Progenitor cell of endocrine pancreas (in vitro differentiated cells): ENCODE measurements around the gene IGFLR1. TPM values are rescaled to one million over a fixed set of nuclear protein-coding genes. Genes with fewer than 3 reads are reported as not detected.

ENCODE experiments used
- DNase-seq: peaks from one replicate; pipeline ENCODE4 v3.0.0; 2021; ENCODE audit warnings: low spot score; ENCODE audit not compliant: unreplicated experiment
- H3K27ac Mint-ChIP-seq: 2 replicates; pipeline ENCODE4 v1.8.0; 2021; ENCODE audit warnings: mild to moderate bottlenecking, moderate library complexity, mixed read lengths
- H3K27me3 Mint-ChIP-seq: 2 replicates; pipeline ENCODE4 v1.8.0; 2021; ENCODE audit warnings: mixed read lengths
- H3K36me3 Mint-ChIP-seq: 2 replicates; pipeline ENCODE4 v1.8.0; 2022; ENCODE audit warnings: mixed read lengths; ENCODE audit not compliant: insufficient read depth
- H3K4me1 Mint-ChIP-seq: 2 replicates; pipeline ENCODE4 v1.8.0; 2021; ENCODE audit warnings: low read depth, mixed read lengths
- H3K4me3 Mint-ChIP-seq: 2 replicates; pipeline ENCODE4 v1.8.0; 2021; ENCODE audit warnings: low read depth, mild to moderate bottlenecking, moderate library complexity, mixed read lengths
- H3K9me3 Mint-ChIP-seq: 2 replicates; pipeline ENCODE4 v1.8.0; 2021; ENCODE audit warnings: low read depth, mixed read lengths
- total RNA-seq: library from RNA; stranded (reverse); gene quantifications from 2 replicates; pipeline ENCODE4 v1.2.1, GENCODE V29; 2021
- TF ChIP-seq, protein P1 (sequence below): fragments of 200-600 bp; sonication (generic); IDR thresholded peaks from one replicate; pipeline ENCODE4 v1.5.0; 2021; ENCODE audit warnings: antibody characterized with exemption, mild to moderate bottlenecking; ENCODE audit not compliant: unreplicated experiment

IGFLR1 gene
- total RNA-seq, 1 donor from 2014 or later: 5.1 TPM

DNA sequence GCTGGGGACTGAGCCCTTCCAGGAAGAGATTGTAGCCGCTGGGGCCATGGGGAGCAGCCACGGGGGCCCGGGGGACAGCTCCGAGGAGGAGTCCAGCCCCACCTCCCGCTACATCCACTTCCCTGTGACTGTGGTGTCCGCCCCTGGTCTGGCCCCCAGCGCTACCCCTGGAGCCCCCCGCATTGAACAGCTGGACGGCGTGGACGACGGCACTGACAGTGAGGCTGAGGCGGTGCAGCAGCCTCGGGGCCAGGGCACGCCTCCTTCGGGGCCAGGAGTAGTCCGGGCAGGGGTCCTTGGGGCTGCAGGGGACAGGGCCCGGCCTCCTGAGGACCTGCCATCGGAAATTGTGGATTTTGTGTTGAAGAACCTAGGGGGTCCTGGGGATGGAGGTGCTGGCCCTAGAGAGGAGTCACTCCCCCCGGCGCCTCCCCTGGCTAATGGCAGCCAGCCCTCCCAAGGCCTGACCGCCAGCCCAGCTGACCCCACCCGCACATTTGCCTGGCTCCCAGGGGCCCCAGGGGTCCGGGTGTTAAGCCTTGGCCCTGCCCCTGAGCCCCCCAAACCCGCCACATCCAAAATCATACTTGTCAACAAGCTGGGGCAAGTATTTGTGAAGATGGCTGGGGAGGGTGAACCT, 9.6 kb downstream of the IGFLR1 start:
- H3K36me3 Mint-ChIP-seq: peaks cover 32% of the 10 kb centered on the region
- no peak for DNase-seq
- TF ChIP-seq, protein P1, sequence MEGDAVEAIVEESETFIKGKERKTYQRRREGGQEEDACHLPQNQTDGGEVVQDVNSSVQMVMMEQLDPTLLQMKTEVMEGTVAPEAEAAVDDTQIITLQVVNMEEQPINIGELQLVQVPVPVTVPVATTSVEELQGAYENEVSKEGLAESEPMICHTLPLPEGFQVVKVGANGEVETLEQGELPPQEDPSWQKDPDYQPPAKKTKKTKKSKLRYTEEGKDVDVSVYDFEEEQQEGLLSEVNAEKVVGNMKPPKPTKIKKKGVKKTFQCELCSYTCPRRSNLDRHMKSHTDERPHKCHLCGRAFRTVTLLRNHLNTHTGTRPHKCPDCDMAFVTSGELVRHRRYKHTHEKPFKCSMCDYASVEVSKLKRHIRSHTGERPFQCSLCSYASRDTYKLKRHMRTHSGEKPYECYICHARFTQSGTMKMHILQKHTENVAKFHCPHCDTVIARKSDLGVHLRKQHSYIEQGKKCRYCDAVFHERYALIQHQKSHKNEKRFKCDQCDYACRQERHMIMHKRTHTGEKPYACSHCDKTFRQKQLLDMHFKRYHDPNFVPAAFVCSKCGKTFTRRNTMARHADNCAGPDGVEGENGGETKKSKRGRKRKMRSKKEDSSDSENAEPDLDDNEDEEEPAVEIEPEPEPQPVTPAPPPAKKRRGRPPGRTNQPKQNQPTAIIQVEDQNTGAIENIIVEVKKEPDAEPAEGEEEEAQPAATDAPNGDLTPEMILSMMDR: no peak

DNA sequence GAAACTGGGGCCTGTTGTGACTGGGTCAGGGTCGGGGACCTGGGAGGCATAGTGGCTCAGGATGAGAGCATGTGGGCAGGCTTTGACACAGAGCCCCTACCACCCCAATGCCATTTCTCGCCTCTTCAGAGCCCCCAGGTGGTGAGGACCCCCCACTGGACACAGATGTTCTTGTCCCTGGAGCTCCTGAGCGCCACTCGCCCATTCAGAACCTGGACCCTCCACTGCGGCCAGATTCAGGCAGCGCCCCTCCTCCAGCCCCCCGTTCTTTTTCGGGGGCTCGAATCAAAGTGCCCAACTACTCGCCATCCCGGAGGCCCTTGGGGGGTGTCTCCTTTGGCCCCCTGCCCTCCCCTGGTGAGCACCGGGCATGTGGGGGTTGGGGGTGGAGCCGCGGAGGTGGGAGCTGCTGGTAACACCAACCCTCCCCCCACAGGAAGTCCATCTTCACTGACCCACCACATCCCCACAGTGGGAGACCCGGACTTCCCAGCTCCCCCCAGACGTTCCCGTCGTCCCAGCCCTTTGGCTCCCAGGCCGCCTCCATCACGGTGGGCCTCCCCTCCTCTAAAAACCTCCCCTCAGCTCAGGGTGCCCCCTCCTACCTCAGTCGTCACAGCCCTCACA, 10.4 kb downstream of the IGFLR1 start:
- no peaks in the 10 kb centered on the region for H3K4me1 Mint-ChIP-seq
- no peak for DNase-seq
- H3K27ac Mint-ChIP-seq: no peak overlapping the region
- H3K27me3 Mint-ChIP-seq: no peaks in the 10 kb centered on the region
- H3K4me3 Mint-ChIP-seq: no peak overlapping the region
- TF ChIP-seq, protein P1: no peak
- H3K36me3 Mint-ChIP-seq: peaks cover 32% of the 10 kb centered on the region
- no peaks in the 10 kb centered on the region for H3K9me3 Mint-ChIP-seq

More for the DNA sequence above, 9.6 kb downstream of the IGFLR1 start:
- H3K27ac Mint-ChIP-seq: no peak overlapping the region
- no peaks in the 10 kb centered on the region for H3K9me3 Mint-ChIP-seq
- H3K4me1 Mint-ChIP-seq: no peaks in the 10 kb centered on the region
- no peaks in the 10 kb centered on the region for H3K27me3 Mint-ChIP-seq
- H3K4me3 Mint-ChIP-seq: no peak overlapping the region

DNA sequence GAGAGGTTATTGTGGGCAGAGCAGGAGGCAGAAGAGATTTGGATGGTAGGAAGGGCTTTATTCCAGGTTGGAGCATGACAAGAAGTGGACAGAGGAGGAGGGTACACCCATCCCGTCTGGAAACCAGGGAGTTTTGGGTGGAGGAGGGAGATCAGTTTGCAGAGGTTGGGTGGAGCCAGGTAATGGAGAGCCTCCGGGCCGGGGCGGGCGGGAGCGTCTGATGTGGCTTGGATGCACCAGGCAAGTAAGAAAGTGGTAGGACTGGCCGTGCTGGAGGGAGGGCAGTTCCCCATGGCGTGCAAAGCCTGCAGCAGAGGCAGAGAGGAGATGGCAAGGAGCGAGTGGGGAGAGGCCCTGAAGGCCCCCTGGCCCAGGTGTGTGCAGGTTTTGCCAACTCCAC, 10.9 kb downstream of the IGFLR1 start:
- H3K27ac Mint-ChIP-seq: no peak overlapping the region
- peaks cover 29% of the 10 kb centered on the region for H3K36me3 Mint-ChIP-seq
- H3K27me3 Mint-ChIP-seq: no peaks in the 10 kb centered on the region
- TF ChIP-seq, protein P1: no peak
- no peak overlapping the region for H3K4me3 Mint-ChIP-seq
- no peaks in the 10 kb centered on the region for H3K9me3 Mint-ChIP-seq
- no peak for DNase-seq
- no peaks in the 10 kb centered on the region for H3K4me1 Mint-ChIP-seq

DNA sequence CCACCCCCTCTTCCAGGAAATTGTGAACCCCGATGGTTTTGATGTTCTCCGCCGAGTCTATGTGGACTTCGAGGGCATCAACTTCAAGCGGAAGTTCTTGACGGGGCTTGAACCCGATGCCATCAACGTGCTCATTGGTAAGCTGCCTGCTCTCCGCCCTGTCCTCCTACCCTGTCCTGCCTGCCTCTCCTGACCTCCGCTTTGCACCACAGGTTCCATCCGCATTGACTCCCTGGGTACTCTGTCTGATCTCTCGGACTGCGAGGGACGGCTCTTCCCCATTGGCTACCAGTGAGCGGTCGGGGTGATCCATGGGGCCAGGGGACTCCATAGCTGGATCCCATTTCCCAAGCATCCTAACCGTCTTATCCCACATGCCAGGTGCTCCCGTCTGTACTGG, 11.9 kb downstream of the IGFLR1 start:
- TF ChIP-seq, protein P1: no peak
- Mint-ChIP-seq H3K4me3 (no peak overlapping the region), H3K27me3 (no peaks in the 10 kb centered on the region), H3K36me3 (peaks cover 29% of the 10 kb centered on the region), H3K4me1 (no peaks in the 10 kb centered on the region), H3K9me3 (no peaks in the 10 kb centered on the region), H3K27ac (no peak overlapping the region)
- DNase-seq: no peak

DNA sequence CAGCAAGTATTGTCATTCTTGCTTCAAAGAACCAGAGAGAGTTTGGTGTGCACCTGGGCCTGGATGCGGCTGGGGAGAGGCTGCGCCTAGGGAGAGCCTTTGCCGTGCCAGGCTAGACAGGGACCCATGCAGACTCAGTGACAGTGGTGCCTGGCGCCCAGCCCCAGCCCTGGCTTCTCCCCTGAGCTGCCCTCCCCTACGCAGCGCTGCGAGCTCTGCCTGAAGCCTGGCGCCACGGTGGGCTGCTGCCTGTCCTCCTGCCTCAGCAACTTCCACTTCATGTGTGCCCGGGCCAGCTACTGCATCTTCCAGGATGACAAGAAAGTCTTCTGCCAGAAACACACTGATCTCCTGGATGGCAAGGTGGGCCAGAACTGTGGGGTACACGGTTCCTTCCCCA, 12.5 kb downstream of the IGFLR1 start:
- Mint-ChIP-seq H3K4me1 (no peaks in the 10 kb centered on the region), H3K27ac (no peak overlapping the region), H3K27me3 (no peaks in the 10 kb centered on the region), H3K9me3 (no peaks in the 10 kb centered on the region), H3K36me3 (peaks cover 30% of the 10 kb centered on the region), H3K4me3 (no peak overlapping the region)
- TF ChIP-seq, protein P1: no peak
- DNase-seq: no peak
